Measurements from ENCODE around the gene YIF1A.
"Not testable (repeated sequence)": the region's sequence is repeated elsewhere in the genome, so short reads cannot be mapped to it uniquely, and the experiment has no call there.

YIF1A gene

DNA sequence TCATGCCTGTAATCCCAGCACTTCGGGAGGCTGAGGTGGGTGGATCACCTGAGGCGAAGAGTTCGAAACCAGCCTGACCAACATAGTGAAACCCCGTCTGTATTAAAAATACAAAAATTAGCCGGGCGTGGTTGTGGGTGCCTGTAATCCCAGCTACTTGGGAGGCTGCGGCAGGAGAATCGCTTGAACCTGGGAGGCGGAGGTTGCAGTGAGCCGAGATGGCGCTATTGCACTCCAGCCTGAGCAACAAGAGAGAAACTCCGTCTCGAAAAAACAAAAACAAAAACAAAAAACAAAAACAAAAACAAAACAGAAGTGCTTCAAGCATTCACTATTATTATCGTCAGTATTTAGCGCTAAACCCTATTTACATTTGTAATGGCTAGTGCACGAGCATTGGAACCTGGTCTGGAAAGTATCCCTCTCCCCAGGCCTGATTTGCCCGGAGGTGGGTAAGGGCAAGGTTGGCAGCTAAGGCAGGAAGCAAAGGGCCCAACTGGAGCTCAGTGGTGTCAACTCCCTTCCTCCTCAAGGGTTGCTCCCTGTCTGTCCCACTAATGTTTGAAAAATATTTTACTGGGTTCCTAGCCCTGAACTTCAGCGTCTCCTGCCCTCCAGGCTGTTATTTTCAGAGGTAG lies 22.0 kb upstream of the YIF1A start:
- DNase-seq: not testable (repeated sequence)

DNA sequence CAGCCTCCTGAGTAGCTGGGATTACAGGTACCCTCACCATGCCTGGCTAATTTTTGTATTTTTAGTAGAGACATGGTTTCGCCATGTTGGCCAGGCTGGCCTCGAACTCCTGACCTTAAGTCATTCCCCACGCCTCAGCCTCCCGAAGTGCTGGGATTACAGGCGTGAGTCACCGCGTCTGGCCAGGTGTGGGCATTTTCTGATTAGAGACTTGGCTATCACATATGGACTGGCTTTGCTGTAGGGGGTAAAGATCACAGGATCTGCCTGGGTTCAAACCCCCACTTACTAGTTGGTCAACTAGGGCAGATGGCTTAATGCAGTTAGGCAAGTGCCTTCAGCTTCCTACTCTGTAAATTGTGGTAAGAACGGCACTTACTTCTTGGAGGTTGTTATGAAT lies 21.4 kb upstream of the YIF1A start:
- no peak for DNase-seq

DNA sequence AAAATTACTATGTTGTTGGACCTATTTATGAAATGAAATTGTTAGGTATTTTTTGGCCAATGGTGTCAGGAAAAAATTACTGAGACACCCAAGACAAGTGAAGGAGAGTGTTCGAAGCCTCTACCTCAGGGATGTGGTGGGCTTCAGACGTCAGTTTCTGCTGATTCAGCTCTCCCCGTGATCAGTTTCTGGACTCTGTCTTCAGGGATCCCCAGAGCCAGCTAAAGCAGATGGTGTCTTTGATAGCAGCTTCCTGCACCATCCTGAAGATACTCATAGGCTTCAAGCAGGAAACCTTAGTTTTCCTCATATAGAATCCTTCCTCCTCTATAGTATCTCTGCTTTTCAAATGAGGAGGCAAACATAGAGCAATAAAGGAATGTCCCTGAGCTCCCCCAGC lies 20.5 kb upstream of the YIF1A start:
- no peak for DNase-seq

DNA sequence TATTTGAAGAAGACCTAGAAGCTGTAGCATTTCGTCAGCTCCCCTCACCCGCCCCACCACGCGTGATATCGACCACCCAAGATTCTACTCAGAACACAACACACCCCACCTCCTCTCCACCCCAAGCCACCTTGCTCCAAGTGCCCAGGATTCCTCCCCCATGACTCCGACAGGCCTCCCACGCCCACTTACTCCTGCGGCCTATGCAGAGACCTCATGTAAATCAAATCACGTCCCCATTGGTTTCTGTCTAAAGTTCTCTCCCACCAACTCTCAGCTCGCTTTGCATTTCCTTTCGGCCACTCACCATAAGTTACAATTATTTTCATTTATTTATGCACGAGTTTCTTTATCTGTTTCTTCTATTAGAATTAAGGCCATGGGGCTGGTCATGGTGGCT lies 13.7 kb upstream of the YIF1A start:
- DNase-seq: no peak

DNA sequence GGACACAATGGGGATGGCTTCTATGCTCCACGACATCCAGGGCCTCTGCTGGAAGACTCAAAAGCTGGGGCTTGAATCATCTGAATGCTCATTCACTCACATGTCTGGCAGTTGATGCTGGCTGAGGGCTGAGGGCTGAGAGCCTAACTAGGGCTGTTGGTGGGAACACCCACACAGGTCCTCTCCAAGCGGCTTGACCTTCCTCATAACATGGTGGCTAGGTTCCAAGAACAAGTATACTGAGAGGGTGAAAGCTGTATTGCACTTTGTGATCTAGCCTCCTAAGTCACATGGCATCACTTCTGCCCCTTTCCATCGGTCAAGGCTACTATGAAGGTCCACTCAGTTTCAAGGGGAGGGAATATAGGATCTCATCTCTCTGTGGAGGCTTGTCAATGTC lies 10.2 kb upstream of the YIF1A start:
- no peak for DNase-seq

DNA sequence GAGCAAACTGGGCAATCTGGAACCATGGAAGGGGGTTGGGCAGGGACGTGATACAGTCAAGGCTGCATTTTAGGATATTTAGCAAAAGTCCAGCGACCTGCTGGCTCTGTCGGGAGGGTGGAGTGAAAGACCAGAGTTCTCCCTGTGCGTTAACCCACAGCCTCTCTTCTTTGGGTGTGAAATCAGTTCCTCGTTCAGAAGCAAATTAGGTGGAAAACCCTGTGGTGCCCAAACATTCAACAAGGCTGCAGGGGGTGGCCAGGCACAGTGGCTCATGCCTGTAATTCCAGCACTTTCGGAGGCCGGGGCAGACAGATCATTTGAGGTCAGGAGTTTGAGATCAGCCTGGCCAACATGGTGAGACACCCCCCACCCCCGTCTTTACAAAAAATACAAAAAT lies 8.7 kb upstream of the YIF1A start:
- DNase-seq: no peak

DNA sequence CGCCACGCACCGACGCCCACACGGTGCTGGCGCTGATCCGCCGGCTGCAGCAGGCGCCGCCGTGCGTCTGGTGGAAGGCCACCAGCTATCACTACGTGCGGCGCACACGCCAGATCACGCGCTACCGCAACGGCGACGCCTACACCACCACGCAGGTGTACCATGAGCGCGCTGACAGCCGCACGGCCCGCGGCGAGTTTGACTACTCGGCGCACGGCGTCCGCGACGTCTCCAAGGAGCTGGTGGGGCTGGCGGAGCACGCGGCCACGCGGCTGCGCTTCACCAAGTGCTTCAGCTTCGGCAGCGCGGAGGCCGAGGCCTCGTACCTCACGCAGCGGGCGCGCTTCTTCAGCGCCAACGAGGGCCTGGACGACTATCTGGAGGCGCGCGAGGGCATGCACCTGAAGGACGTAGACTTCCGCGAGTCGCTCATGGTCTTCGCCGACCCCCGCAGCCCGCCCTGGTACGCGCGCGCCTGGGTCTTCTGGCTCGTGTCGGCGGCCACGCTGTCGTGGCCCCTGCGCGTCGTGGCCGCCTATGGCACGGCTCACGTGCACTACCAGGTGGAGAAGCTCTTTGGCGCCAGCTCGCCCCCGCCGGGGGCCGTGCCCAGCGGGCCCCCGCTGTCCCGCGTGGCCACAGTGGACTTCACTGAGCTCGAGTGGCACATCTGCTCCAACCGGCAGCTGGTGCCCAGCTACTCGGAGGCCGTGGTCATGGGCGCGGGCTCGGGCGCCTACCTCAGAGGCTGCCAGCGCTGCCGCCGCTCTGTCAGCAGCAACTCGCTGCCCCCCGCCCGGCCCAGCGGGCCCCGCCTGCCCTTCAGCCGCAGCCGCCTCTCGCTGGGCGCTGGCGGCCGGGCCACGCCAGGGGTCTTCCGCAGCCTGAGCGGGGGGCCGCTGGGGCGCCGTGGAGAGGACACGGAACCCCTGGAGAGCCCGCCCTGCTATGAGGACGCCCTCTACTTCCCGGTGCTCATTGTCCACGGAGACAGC lies 6.0 kb upstream of the YIF1A start:
- DNase-seq: no peak

DNA sequence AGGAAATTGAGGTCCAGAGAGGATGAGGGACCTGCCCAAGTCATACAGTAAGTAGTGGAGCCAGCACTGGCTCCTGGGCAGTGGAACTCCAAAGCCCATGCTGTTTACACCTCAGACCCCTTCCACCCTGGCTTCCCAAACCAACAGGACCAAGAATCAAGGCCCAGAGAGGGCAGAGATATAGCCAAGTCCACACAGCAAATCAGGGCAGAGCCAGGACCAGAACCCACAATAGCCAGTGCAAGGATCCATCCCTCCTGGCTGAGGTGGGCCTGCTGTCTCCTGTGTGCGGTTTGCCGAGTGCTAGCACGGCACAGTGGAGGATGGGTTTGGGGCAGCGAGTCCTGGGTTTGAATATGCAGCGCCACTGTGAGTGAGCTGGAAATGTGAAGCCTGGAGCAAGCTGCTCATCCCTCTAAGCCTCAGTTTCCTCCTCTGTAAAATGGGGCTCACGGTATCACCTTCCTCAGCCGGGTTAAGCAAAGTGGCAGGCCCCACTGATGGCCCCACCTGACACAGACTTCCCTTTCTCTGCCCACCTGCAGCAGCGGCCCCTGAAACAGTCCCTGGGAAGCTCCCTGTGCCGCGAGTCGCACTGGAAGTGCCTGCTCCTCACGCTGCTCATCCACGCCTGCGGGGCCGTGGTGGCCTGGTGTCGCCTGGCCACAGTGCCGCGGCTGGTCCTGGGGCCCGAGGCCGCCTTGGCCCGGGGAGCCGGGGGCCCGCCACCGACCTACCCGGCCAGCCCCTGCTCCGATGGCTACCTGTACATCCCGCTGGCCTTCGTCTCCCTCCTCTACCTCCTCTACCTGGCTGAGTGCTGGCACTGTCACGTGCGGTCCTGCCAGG lies 5.1 kb upstream of the YIF1A start:
- DNase-seq: no peak

DNA sequence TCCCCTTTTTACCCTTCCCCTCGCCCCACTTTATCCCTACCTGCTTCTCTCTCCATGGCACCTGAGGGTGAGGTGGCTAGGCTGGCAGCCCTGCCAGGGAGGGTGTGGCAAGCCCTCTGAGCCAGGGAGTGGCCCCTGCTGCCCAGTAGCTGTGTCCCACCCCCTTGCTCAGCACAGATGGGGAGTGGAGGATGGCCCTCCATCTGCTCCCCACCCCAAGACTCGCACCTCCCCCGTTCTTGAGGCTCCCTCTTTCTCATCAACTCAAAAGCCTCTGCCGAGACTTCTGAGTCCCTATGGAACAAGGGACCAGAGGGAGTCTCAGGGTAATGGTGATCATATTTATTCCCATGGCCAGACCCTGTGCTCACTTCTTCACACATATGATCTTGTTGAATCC lies 4.4 kb upstream of the YIF1A start:
- DNase-seq: no peak

DNA sequence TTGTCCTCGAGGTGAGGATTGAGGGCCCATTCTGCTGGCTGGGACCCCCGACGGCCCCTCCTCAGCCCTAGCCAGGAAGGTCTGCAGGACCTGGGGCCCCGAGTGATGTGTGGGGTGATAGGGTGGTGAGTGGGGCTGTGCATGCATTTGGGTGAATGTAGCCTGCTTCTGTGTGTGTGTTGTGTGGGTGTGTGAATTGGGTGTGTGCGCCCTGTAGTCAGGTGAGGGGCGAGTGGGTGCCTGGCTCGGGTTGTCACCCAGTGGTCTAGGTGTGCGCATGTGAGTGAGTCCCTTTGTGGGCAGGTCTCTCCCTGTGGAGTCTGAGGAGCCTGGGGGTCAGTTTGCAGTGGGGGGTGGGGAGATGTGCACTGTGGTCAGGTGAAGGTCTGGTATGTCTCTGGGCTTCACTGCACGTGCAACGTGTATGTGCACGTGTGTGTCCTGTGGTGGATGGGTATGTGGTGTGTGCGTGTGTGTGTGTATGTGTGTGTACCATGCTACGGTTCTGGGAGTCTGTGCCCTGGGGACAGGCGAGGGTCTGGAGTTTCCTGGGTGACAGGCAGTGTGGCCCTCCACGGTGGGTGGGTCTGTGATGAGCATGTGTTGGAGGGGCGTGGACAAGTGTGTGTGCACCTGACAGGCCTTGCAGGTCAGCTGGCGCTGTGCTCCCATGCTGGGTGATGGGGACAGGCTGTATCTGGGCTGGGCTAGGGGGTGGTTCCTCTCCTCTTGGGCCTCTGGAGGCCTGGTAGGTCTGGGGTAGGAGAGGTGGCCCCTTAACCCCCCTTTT lies 3.8 kb upstream of the YIF1A start:
- DNase-seq: no peak

DNA sequence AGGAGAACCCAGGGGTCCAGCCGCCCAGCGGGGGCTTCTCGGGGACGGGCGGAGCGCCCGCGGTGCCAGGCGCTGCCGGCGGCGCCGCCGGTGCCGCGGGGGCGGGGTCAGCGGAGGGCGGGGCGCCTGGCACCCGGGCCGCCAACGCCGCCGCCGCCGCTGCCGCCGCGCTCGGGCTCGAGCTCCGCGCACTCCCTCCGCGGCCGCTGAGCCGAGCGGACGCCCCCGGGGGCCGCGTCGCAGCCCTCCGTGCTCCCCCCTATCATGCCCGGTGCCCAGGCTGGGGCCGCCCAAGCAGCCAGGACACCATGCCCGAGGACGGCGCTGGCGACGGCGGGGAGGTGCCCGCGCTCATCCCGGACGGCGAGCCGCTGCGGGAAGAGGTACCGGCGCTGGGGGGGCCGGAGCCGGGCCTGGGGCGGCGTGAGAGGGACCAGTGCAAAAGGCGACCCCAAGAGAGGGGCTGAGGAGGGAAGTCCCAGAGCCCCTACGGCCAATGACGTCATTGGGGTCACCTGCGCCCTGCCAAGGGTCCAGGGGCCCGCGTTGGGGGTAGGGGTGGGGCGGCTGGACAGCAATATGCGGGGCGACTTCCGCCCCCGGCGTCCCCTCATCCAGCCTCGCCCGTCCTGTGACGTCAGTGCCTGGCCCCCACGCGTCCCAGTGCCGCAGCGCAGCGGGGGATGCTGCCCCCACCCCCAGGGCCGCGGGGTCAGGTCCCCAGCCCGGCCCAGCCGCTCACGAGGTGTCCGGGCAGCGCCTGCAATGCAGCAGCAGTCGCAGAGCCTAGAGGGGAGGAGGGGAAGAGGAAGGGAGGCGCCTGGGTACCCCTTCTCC lies 3.0 kb upstream of the YIF1A start, which contains the start of gene TMEM151A:
Gene TMEM151A, plus strand, starts transcription at position 189 of the 837 bp plus-strand sequence. Its CDS starts 120 bp downstream, at position 309.
- no peak for DNase-seq

DNA sequence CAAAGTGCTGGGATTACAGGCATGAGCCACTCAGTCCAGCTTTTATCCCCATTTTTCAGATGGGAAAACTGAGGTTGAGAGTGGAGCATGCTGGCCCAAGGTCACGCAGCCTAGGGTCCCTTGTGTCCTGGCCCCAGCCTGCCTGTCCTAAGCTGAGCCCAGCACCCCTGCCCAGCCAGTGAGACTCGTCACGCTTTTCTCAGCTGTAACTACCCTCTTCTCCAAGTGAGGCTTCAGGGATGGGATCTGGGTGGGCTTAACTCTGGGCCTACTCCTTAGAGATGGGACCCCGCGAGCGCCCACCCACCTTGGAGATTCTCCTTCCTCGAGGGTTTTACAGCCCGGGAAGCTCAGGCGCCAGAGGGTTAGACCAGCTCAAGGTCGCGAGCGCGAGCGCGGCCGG lies 2.4 kb upstream of the YIF1A start:
- no peak for DNase-seq

DNA sequence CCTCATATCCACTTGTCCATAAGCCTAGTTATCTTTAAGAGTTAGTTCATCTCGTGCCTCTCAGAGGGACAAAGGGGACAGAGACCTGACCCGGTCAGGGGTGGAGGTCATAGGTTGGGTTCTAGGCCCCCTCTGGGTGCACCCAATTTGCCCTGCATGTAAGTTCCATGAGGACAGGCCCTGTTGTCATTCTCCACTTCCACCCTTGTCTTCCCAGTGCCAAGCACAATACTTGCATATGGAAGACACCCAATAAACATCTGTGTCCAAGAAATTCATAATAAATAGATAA lies 1.3 kb upstream of the YIF1A start:
- no peak for DNase-seq

DNA sequence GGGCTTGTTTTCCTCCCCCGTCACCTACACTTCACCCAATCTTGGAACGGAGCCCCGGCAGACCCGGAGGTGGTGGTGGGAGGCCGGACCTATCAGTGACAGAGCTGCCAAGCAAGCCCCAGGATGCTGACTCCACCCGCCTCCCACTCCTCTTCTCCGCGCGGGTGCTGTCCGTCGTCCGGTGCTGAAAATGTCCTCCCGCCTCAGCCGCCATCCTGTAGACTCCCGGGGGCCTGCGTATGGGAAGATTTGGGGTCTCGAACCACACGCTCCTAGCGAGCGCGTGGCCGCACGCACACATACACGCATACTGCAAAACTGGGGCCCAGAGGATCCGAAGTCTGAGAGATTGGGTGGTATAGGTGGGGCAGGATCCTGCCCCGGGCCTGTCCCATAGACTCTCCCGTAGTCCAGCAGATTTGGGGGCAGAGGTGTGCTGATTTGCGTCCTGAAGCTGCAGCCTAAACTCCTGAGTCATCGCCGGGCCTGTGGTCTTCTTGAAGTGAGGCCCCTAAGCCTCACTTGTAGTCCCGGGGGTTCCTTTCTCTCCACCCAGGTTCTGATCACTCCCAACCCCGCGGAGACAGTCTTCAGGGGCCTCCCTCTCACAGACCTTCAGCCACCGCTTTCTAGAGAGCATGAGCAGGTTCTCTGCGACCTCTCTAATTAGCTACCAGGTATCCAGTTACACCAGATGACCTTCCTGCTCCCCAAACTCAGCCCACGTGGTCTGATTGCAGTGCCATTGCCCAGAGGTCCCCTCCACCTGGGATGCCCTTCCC lies 796 bp upstream of the YIF1A start:
- DNase-seq: no peak

DNA sequence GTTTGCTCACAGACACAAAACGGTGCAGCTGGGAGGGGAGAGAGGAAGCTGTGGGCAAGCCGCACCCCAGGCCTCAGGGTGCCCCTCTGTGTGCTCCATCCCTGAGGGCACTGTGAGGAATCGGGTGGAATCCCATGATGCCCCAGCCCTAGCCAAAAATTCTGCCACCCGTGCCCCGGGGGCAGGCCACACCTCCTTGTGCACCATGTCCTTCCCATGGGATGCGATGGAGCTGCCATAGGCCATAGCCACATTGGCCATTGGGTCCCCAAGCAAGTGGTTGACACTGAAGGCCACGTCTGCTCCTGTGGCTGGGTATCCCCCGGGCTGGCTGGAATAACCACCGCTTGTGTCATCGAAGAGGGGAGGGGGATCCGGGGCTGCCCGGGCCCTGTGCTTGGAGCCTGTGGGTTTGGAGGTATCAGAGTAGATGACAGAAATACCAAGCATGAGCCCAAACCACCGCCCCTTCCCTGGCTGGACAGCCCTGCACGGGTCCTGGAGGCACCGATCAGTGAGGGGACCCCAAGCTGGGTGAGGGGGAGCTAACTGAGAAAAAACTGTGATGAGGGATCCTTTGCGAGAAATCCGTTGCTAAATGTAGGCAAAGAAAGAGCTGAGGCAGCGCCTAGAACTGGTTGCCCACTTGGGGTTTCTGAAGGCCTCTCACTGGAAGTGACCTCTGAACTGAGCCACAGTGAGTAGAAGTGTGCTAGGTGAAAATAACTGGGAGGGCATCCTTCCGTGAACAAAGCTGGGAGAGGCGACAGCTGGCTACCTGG lies 863 bp downstream of the YIF1A start:
- no peak for DNase-seq

DNA sequence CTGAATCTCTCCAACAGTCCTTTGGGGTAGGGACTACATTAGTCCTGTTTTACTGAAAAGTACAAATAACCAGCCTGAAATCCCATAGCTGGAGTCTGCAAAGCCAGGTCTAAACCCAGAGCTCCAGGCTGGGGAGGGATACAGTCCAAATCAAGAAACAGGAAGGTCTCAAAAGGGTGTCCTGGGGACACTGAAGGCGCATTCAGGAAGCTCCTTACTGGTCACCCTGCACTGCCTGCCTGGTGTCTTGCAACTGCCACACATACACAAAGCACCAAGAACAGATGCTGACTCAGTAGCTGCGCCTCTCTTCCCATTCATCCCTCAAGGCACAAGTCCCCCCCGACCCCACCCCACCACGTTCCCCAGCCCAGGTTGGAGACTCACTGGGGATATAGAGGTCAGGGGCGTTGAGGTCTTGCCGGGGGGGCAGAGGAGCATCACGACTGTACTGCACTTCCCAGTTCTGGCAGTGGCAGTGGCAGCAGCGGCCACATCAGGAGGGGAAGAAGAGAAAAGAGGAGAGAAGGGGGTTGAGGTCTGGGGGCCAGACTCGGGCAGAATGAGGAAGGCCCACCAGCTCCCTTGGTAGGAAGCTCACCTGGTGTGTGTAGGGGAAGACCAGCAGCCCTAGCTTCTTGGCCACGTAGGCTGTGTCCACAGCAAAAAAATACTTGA lies 1.6 kb downstream of the YIF1A start:
- no peak for DNase-seq

DNA sequence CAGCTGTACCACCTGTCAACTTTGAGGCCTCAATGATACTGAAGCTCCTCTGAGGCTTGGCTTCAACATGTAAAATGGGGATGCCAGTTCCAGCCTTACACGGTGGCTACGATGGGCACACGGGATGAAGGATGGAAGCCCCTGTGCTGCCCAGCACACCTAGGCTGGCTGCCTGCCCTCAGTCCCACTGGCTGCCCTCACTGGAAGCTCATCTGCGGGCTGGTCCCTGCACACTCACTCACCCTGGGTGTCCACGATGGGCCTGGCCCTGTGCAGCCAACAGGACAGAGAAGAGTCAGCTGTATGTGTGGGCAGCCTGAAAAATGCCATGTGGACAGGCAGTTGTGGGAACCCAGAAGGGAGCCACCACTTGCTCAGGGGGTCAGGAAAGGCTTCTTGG lies 2.2 kb downstream of the YIF1A start:
- no peak for DNase-seq

DNA sequence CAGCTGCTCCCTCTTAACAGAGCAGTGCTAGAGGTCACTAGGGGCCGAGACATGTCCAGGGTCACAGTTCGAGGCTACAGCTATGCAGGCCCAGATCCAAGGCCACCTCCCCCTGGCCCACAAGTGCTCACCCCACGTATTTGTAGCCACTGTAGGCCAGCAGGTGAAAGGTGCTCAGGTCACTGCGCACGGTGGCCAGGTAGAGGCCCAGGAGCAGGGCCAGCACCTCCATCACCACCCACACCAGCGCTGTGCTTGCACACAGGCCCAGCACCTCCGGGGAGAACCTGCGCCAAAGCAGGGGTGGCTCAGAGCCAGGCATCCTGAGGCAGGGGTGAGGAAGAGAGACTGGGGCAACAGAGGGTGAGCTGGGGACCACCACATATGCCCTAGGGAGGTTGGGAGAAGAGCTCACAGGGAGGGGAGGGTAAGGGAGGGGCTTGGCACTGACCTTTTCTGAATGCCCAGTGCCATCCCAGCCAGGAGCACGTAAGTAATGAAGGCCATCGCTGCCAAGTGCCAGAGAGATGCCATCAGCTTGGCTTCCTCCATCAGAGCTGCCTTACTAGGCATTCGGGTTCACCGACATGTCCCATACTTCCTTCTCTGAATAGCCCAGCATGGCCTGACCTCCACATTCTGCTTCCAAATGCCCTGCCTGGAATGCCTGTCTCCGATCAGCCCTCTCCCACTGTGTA lies 3.5 kb downstream of the YIF1A start:
- DNase-seq: no peak

Measured in GF-D8 (cell line).